PC-9 (cell line): ENCODE measurements around the gene PPP2R5C.

Experiments
- EZH2 ChIP-seq: fragments of 200-600 bp; sonication (generic); IDR thresholded peaks from 2 replicates; pipeline ENCODE4 v1.8.0; 2017; ENCODE audit warnings: antibody characterized with exemption, low read depth
- TF ChIP-seq, protein P1 (sequence below): fragments of 200-600 bp; sonication (generic); conservative IDR thresholded peaks from 2 replicates; pipeline ENCODE4 v1.6.1; 2017; ENCODE audit warnings: mixed run types, antibody characterized with exemption, mild to moderate bottlenecking, moderate library complexity

DNA sequence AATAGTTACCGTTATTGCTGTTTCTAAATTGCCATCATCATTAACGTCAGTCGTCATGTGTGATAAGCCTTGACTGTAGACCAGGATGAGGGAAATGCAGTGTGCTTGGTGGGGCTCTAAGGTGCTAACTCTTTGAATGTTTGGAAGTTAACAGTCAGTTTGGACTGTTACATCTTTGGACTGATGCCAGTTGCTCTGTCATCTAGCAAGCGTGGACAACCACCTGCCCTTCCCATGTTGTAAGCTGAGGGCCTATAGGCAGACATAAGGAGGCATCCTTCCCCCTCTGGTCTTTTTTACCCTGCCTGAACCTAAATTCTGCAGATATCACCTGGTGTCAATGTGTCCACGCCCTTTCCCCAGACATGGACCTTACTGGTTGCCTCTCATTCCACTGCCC is 94.4 kb downstream of the PPP2R5C start:
- TF ChIP-seq, protein P1, sequence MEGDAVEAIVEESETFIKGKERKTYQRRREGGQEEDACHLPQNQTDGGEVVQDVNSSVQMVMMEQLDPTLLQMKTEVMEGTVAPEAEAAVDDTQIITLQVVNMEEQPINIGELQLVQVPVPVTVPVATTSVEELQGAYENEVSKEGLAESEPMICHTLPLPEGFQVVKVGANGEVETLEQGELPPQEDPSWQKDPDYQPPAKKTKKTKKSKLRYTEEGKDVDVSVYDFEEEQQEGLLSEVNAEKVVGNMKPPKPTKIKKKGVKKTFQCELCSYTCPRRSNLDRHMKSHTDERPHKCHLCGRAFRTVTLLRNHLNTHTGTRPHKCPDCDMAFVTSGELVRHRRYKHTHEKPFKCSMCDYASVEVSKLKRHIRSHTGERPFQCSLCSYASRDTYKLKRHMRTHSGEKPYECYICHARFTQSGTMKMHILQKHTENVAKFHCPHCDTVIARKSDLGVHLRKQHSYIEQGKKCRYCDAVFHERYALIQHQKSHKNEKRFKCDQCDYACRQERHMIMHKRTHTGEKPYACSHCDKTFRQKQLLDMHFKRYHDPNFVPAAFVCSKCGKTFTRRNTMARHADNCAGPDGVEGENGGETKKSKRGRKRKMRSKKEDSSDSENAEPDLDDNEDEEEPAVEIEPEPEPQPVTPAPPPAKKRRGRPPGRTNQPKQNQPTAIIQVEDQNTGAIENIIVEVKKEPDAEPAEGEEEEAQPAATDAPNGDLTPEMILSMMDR = no peak
- no peak for TF ChIP-seq EZH2
